Stimulated activated CD8-positive, alpha-beta memory T cell treated with anti-CD3 and anti-CD28 coated beads, Interleukin-4, amount 100 ng/mL, for 4 hours (primary cell): ENCODE measurements around the gene TMEM62.
"Not testable (repeated sequence)": the region's sequence is repeated elsewhere in the genome, so short reads cannot be mapped to it uniquely, and the experiment has no call there.

Experiments used
- DNase-seq, 2 donors: peaks; one replicate each; pipeline ENCODE4 v3.0.0-alpha.2; 2020; ENCODE audit warnings: low read depth in 2 of 2, low spot score in 1 of 2

The TMEM62 gene

GRCh38 chr15:43121863-43122262 is 11.5 kb upstream of the TMEM62 start:
- DNase-seq: no peak

GRCh38 chr15:43125100-43125661 is 8.2 kb upstream of the TMEM62 start:
- DNase-seq: no peak

GRCh38 chr15:43126356-43126755 is 7.0 kb upstream of the TMEM62 start:
- no peak for DNase-seq

- DNase-seq: no peak
Observed at GRCh38 chr15:43127752-43128151, 5.6 kb upstream of the TMEM62 start.

- DNase-seq: not testable (repeated sequence)
Observed at GRCh38 chr15:43128174-43128979, 5.0 kb upstream of the TMEM62 start.

- no peak for DNase-seq
Observed at GRCh38 chr15:43128980-43129335, 4.4 kb upstream of the TMEM62 start.

- no peak for DNase-seq
Observed at GRCh38 chr15:43132830-43133429, 456 bp upstream of the TMEM62 start.

GRCh38 chr15:43134157-43134635 is 810 bp downstream of the TMEM62 start:
- no peak for DNase-seq

GRCh38 chr15:43135351-43135750 is 2.0 kb downstream of the TMEM62 start:
- DNase-seq: no peak

- DNase-seq: no peak
Observed at GRCh38 chr15:43143203-43143941, 10.0 kb downstream of the TMEM62 start.

- DNase-seq: no peak
Observed at GRCh38 chr15:43144512-43144911, 11.1 kb downstream of the TMEM62 start.

GRCh38 chr15:43146184-43146583 is 12.8 kb downstream of the TMEM62 start:
- DNase-seq: no peak

- no peak for DNase-seq
Observed at GRCh38 chr15:43150191-43150929, 17.0 kb downstream of the TMEM62 start.

GRCh38 chr15:43151688-43152087 is 18.3 kb downstream of the TMEM62 start:
- no peak for DNase-seq

GRCh38 chr15:43153269-43153668 is 19.9 kb downstream of the TMEM62 start:
- DNase-seq: no peak

GRCh38 chr15:43165801-43166325 is 32.5 kb downstream of the TMEM62 start:
- no peak for DNase-seq

- DNase-seq: not testable (repeated sequence)
Observed at GRCh38 chr15:43167261-43167660, 33.9 kb downstream of the TMEM62 start.

- DNase-seq: no peak
Observed at GRCh38 chr15:43168192-43169107, 35.1 kb downstream of the TMEM62 start.

GRCh38 chr15:43169888-43170287 is 36.5 kb downstream of the TMEM62 start:
- no peak for DNase-seq
